Neural cell (in vitro differentiated cells): ENCODE results near the gene EEIG1. TPM values are rescaled to one million over a fixed set of nuclear protein-coding genes. Genes with fewer than 3 reads are reported as not detected.

Experiments
- H2AFZ ChIP-seq: fragments of 200-600, 300-800 bp; sonication (generic), shearing (Covaris generic); 2 replicates; pipeline ENCODE4 v1.6.0; 2014; ENCODE audit warnings: low read depth, mild to moderate bottlenecking, antibody characterized with exemption, low read length, moderate library complexity
- H3F3A ChIP-seq: fragments of 200-600 bp; shearing (Covaris generic); 2 replicates; pipeline ENCODE4 v1.6.1; 2016; ENCODE audit warnings: mild to moderate bottlenecking, moderate library complexity, mixed read lengths, antibody characterized with exemption, low read length; ENCODE audit not compliant: insufficient read depth, poor library complexity, severe bottlenecking
- H3K27ac ChIP-seq: fragments of 200-600, 300-800 bp; sonication (generic), shearing (Covaris generic); 2 replicates; pipeline ENCODE4 v1.5.1; 2014; ENCODE audit warnings: mild to moderate bottlenecking, low read length, moderate library complexity
- H3K27me3 ChIP-seq: fragments of 300-800, 200-600 bp; sonication (generic), shearing (Covaris generic); 2 replicates; pipeline ENCODE4 v1.6.0; 2014; ENCODE audit warnings: mild to moderate bottlenecking, low read depth, low read length, moderate library complexity; ENCODE audit not compliant: insufficient read depth
- H3K36me3 ChIP-seq: fragments of 300-800, 200-600 bp; sonication (generic), shearing (Covaris generic); 2 replicates; pipeline ENCODE4 v1.5.1; 2014; ENCODE audit warnings: mild to moderate bottlenecking, antibody characterized with exemption, low read length, moderate library complexity; ENCODE audit not compliant: insufficient read depth
- H3K4me2 ChIP-seq: fragments of 300-800, 200-600 bp; sonication (generic), shearing (Covaris generic); 2 replicates; pipeline ENCODE4 v1.6.0; 2014; ENCODE audit warnings: mild to moderate bottlenecking, low read length
- H3K4me3 ChIP-seq: fragments of 300-800, 200-600 bp; sonication (generic), shearing (Covaris generic); 2 replicates; pipeline ENCODE4 v1.5.1; 2014; ENCODE audit warnings: mild to moderate bottlenecking, low read length, moderate library complexity
- H3K79me2 ChIP-seq: fragments of 200-600 bp; shearing (Covaris generic); replicated peaks from 2 replicates; pipeline ENCODE4 v1.6.0; 2014; ENCODE audit warnings: mild to moderate bottlenecking, low read length, moderate library complexity; ENCODE audit not compliant: insufficient read depth
- H3K9ac ChIP-seq: fragments of 300-800, 200-600 bp; sonication (generic), shearing (Covaris generic); 2 replicates; pipeline ENCODE4 v1.6.1; 2016; ENCODE audit warnings: mild to moderate bottlenecking, low read length, mixed read lengths
- H3K9me2 ChIP-seq: fragments of 200-600 bp; shearing (Covaris generic); 2 replicates; pipeline ENCODE4 v1.6.1; 2016; ENCODE audit warnings: mild to moderate bottlenecking, low read length, mixed read lengths; ENCODE audit not compliant: insufficient read depth
- H3K9me3 ChIP-seq: fragments of 200-600, 300-800 bp; sonication (generic), shearing (Covaris generic); 2 replicates; pipeline ENCODE4 v1.6.1; 2016; ENCODE audit warnings: mild to moderate bottlenecking, mixed run types, low read length, moderate library complexity, mixed read lengths
- H4K20me1 ChIP-seq: fragments of 200-600 bp; shearing (Covaris generic); 2 replicates; pipeline ENCODE4 v1.6.1; 2016; ENCODE audit warnings: mild to moderate bottlenecking, mixed run types; ENCODE audit not compliant: insufficient read depth
- EP300 ChIP-seq: fragments of 450-650 bp; conservative IDR thresholded peaks from 2 replicates; pipeline ENCODE4 v1.6.1; 2014; ENCODE audit warnings: antibody characterized with exemption, mild to moderate bottlenecking, moderate library complexity; ENCODE audit not compliant: poor library complexity, severe bottlenecking
- EZH2 ChIP-seq: fragments of 200-600, 300-800 bp; shearing (Covaris generic), sonication (generic); IDR thresholded peaks from 2 replicates; pipeline ENCODE4 v1.6.1; 2014; ENCODE audit warnings: antibody characterized with exemption, low read length, borderline replicate concordance, mild to moderate bottlenecking; ENCODE audit not compliant: insufficient read depth, poor library complexity, severe bottlenecking
- MXI1 ChIP-seq: fragments of 450-650 bp; conservative IDR thresholded peaks from 2 replicates; pipeline ENCODE4 v1.6.1; 2014; ENCODE audit warnings: antibody characterized with exemption, mild to moderate bottlenecking; ENCODE audit not compliant: poor library complexity, severe bottlenecking
- POLR2AphosphoS5 ChIP-seq: IDR thresholded peaks from 2 replicates; pipeline ENCODE4 v1.6.1; 2012
- RAD21 ChIP-seq: fragments of 450-650 bp; conservative IDR thresholded peaks from 2 replicates; pipeline ENCODE4 v1.6.1; 2014; ENCODE audit warnings: antibody characterized with exemption, mild to moderate bottlenecking, moderate library complexity
- REST ChIP-seq: IDR thresholded peaks from 2 replicates; pipeline ENCODE4 v1.6.1; 2012; ENCODE audit warnings: borderline replicate concordance
- SMC3 ChIP-seq: fragments of 450-650 bp; conservative IDR thresholded peaks from 2 replicates; pipeline ENCODE4 v1.6.1; 2014; ENCODE audit warnings: antibody characterized with exemption, mild to moderate bottlenecking, moderate library complexity; ENCODE audit not compliant: poor library complexity
- TAF1 ChIP-seq: IDR thresholded peaks from 2 replicates; pipeline ENCODE4 v1.6.1; 2012; ENCODE audit warnings: low read depth
- polyA plus RNA-seq: library from polyadenylated mRNA; depleted of rRNA; stranded (reverse); fragments of >200 nt; gene quantifications from 2 replicates; pipeline ENCODE4 v1.2.3, GENCODE V29; 2014
- TF ChIP-seq, protein P1 (sequence below): fragments of 450-650 bp; IDR thresholded peaks from 2 replicates; pipeline ENCODE4 v1.5.1; 2014; ENCODE audit warnings: antibody characterized with exemption, mild to moderate bottlenecking, moderate library complexity; ENCODE audit not compliant: poor library complexity, severe bottlenecking

The EEIG1 gene
- polyA plus RNA-seq, 1 donor from 2014 or later, result 6.7 TPM

GRCh38 chr9:127983847-127984289 lies 3.1 kb upstream of the EEIG1 start:
- H3K4me3 ChIP-seq, result no peak overlapping the region
- no peaks in the 10 kb centered on the region for H3K27me3 ChIP-seq
- peaks cover 7% of the 10 kb centered on the region for H4K20me1 ChIP-seq
- no peaks in the 10 kb centered on the region for H3K9me2 ChIP-seq
- H2AFZ ChIP-seq, result no peak overlapping the region
- H3K36me3 ChIP-seq, result no peaks in the 10 kb centered on the region
- peaks cover 14% of the 10 kb centered on the region for H3K79me2 ChIP-seq
- no peaks in the 10 kb centered on the region for H3K9me3 ChIP-seq
- H3K9ac ChIP-seq, result no peak overlapping the region
- H3K4me2 ChIP-seq, result no peak overlapping the region
- TF ChIP-seq EZH2, result no peak
- no peak for TF ChIP-seq EP300
- TF ChIP-seq RAD21, result no peak
- no peak for TF ChIP-seq REST
- no peak for TF ChIP-seq POLR2AphosphoS5
- TF ChIP-seq, protein P1, sequence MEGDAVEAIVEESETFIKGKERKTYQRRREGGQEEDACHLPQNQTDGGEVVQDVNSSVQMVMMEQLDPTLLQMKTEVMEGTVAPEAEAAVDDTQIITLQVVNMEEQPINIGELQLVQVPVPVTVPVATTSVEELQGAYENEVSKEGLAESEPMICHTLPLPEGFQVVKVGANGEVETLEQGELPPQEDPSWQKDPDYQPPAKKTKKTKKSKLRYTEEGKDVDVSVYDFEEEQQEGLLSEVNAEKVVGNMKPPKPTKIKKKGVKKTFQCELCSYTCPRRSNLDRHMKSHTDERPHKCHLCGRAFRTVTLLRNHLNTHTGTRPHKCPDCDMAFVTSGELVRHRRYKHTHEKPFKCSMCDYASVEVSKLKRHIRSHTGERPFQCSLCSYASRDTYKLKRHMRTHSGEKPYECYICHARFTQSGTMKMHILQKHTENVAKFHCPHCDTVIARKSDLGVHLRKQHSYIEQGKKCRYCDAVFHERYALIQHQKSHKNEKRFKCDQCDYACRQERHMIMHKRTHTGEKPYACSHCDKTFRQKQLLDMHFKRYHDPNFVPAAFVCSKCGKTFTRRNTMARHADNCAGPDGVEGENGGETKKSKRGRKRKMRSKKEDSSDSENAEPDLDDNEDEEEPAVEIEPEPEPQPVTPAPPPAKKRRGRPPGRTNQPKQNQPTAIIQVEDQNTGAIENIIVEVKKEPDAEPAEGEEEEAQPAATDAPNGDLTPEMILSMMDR, result no peak
- no peak for TF ChIP-seq MXI1
- no peak for TF ChIP-seq TAF1
- TF ChIP-seq SMC3, result no peak
- H3F3A ChIP-seq, result no peaks in the 10 kb centered on the region
- no peak overlapping the region for H3K27ac ChIP-seq

- Histone ChIP-seq H3K27me3 (no peaks in the 10 kb centered on the region), H4K20me1 (peaks cover 12% of the 10 kb centered on the region), H3K9me2 (no peaks in the 10 kb centered on the region), H2AFZ (no peak overlapping the region), H3K4me3 (no peak overlapping the region), H3K4me2 (no peak overlapping the region), H3K27ac (no peak overlapping the region), H3K79me2 (peaks cover 23% of the 10 kb centered on the region), H3K9me3 (no peaks in the 10 kb centered on the region), H3K36me3 (no peaks in the 10 kb centered on the region), H3K9ac (no peak overlapping the region), H3F3A (no peaks in the 10 kb centered on the region)
- TF ChIP-seq MXI1, result no peak
- no peak for TF ChIP-seq EP300
- no peak for TF ChIP-seq POLR2AphosphoS5
- TF ChIP-seq EZH2, result no peak
- TF ChIP-seq SMC3, result no peak
- TF ChIP-seq, protein P1, result no peak
- no peak for TF ChIP-seq RAD21
- no peak for TF ChIP-seq TAF1
- no peak for TF ChIP-seq REST
Measured at GRCh38 chr9:127982912-127983311, 2.1 kb upstream of the EEIG1 start.
